Body of pancreas (tissue), 4 donors: ENCODE measurements around the gene GNAZ. TPM values are rescaled to one million over a fixed set of nuclear protein-coding genes. Genes with fewer than 3 reads are reported as not detected.

Experiments
- ATAC-seq: fragments of 150-250 bp; one replicate; pipeline ENCODE4 v1.9.1; 2016
- DNase-seq, 4 donors: peaks; one replicate each; pipeline ENCODE4 v3.0.0-alpha.2; 2019
- H3K27ac ChIP-seq, 4 donors: fragments of 200-600 bp; sonication (generic); 1 replicate in 3 of 4; 2 replicates in 1 of 4; pipeline versions ENCODE4 v1.5.1 to v1.6.1; 2016 to 2019; ENCODE audit warnings: mild to moderate bottlenecking in 1 of 4, mixed read lengths in 1 of 4, moderate library complexity in 1 of 4
- H3K27me3 ChIP-seq, 2 donors: fragments of 200-600 bp; sonication (generic); one replicate each; pipeline ENCODE4 v1.6.0; 2016; ENCODE audit warnings: mild to moderate bottlenecking in 1 of 2
- H3K36me3 ChIP-seq, 2 donors: fragments of 200-600 bp; sonication (generic); replicated peaks in 1 of 2; 2 replicates each; pipeline ENCODE4 v1.5.1; 2016; ENCODE audit warnings: low read depth in 2 of 2; ENCODE audit not compliant: insufficient read depth in 1 of 2
- H3K4me1 ChIP-seq: fragments of 200-600 bp; sonication (generic); one replicate; pipeline ENCODE4 v1.6.0; 2016
- H3K4me3 ChIP-seq, 2 donors: fragments of 200-600 bp; sonication (generic); 1 replicate in 1 of 2; 2 replicates in 1 of 2; pipeline ENCODE4 v1.5.1; 2016 to 2019
- H3K9me3 ChIP-seq, 3 donors: fragments of 200-600 bp; sonication (generic); 1 replicate in 2 of 3; 2 replicates in 1 of 3; pipeline ENCODE4 v1.5.1; 2016
- POLR2A ChIP-seq, 3 donors: fragments of 450-650 bp; IDR thresholded peaks; one replicate each; pipeline ENCODE4 v1.6.1; 2016; ENCODE audit warnings: antibody characterized with exemption in 3 of 3, mild to moderate bottlenecking in 2 of 3
- WGBS, 2 donors: methylation state at CpG; one replicate each; pipeline ENCODE4 v1.1.5; 2017; 5-methylcytosine and 5-hydroxymethylcytosine counted together
- intact Hi-C: fragments of 100-400 bp; cut with DNase I; formaldehyde crosslinking; loops from one replicate; pipeline ENCODE4 v1.15.1; 2023
- total RNA-seq, 2 donors: library from RNA; depleted of rRNA; stranded (reverse); fragments of >200 nt; gene quantifications; one replicate each; pipeline ENCODE4 v1.1.0, GENCODE V29; 2016
- TF ChIP-seq, protein P1 (sequence below), 7 experiments: fragments of 450-650 bp in 4 of 7; fragments of 200-600 bp in 3 of 7; sonication (generic) in 3 of 7; IDR thresholded peaks; one replicate each; pipeline ENCODE4 v1.5.1; 2016 to 2019; ENCODE audit warnings: antibody characterized with exemption in 7 of 7

The GNAZ gene
- total RNA-seq, 2 donors from 2014 or later = 0.33 to 2.3 TPM

DNA sequence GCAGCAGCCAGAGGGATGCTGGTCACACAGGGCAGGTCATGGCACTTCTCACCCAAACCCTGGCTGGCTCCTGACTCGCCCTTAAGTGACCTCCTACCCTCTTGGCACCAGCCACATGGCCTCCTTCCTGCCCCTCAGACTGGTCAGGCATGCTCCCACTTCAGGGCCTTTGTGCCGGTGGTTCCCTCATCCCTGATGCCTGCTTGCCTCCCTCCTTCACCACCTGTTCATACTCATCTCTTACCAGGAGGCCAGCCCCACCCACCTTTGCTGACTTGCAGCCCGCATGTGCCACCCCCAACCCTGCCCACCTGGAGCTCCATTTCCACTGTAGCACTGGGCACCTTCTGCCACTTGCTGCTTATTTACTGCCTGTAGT lies 20.1 kb downstream of the GNAZ start:
- Histone ChIP-seq H3K27me3 (no peaks in the 10 kb centered on the region), H3K27ac (no peak overlapping the region), H3K4me3 (no peak overlapping the region), H3K4me1 (no peaks in the 10 kb centered on the region), H3K9me3 (no peaks in the 10 kb centered on the region), H3K36me3 (no peaks in the 10 kb centered on the region)
- no peak for TF ChIP-seq POLR2A (IDR thresholded peaks at IDR 0.05)
- DNase-seq (no peak), ATAC-seq (no peak)
- WGBS, 2 donors = 62 to 63% methylated on average over 3 of the region's 3 CpGs
- intact Hi-C loops = no loop called here

- Histone ChIP-seq H3K4me3 (no peak overlapping the region), H3K9me3 (no peaks in the 10 kb centered on the region), H3K36me3 (no peaks in the 10 kb centered on the region), H3K27ac (no peak overlapping the region), H3K4me1 (no peaks in the 10 kb centered on the region), H3K27me3 (no peaks in the 10 kb centered on the region)
- no peak for DNase-seq
- intact Hi-C loops = no loop called here
- TF ChIP-seq, protein P1, sequence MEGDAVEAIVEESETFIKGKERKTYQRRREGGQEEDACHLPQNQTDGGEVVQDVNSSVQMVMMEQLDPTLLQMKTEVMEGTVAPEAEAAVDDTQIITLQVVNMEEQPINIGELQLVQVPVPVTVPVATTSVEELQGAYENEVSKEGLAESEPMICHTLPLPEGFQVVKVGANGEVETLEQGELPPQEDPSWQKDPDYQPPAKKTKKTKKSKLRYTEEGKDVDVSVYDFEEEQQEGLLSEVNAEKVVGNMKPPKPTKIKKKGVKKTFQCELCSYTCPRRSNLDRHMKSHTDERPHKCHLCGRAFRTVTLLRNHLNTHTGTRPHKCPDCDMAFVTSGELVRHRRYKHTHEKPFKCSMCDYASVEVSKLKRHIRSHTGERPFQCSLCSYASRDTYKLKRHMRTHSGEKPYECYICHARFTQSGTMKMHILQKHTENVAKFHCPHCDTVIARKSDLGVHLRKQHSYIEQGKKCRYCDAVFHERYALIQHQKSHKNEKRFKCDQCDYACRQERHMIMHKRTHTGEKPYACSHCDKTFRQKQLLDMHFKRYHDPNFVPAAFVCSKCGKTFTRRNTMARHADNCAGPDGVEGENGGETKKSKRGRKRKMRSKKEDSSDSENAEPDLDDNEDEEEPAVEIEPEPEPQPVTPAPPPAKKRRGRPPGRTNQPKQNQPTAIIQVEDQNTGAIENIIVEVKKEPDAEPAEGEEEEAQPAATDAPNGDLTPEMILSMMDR (IDR thresholded peaks at IDR 0.05) = no peak
- no peak for TF ChIP-seq POLR2A (IDR thresholded peaks at IDR 0.05)
- WGBS, 2 donors = 73 to 79% methylated on average over 2 of the region's 2 CpGs
- ATAC-seq = no peak
Observed at GRCh38 chr22:23091760-23092159, 21.4 kb downstream of the GNAZ start.

DNA sequence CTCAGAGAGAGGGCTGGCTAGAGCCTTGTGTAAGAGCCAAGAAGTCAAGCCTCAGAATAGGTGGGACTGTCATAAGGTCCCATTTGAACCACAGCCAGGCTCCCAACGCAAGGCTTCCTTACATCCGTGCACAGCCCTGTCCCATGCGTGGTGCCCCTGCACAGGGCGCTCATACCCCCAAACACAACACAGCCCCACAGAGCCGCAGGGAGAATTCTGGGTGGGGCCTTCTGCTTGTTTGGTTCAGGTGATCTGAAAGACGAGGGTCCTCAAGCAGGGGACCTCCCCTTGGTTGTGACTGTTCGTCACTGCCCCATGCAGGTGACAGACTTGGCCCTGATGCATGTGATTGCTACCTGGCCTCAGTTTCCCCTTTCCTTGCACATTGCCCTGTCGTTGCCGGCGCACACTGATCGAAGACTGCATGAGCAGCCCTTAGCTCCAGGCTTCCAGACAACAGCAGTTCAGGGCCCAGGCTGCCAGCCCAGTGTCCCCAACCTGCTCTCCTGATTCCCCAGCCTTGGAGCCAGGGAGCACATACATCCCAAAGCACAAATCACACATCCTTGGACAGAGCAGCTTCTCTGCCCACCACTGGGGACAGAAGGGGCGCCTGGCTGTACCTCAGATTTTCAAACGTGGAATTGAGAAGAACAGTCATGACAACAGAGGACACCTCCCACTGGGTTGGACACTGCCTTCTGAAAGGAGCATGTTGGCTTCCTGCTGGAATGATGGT lies 22.1 kb downstream of the GNAZ start:
- 72 to 80% methylated on average over 4 to 13 of the region's 13 CpGs for WGBS, 2 donors
- intact Hi-C loops = no loop called here

DNA sequence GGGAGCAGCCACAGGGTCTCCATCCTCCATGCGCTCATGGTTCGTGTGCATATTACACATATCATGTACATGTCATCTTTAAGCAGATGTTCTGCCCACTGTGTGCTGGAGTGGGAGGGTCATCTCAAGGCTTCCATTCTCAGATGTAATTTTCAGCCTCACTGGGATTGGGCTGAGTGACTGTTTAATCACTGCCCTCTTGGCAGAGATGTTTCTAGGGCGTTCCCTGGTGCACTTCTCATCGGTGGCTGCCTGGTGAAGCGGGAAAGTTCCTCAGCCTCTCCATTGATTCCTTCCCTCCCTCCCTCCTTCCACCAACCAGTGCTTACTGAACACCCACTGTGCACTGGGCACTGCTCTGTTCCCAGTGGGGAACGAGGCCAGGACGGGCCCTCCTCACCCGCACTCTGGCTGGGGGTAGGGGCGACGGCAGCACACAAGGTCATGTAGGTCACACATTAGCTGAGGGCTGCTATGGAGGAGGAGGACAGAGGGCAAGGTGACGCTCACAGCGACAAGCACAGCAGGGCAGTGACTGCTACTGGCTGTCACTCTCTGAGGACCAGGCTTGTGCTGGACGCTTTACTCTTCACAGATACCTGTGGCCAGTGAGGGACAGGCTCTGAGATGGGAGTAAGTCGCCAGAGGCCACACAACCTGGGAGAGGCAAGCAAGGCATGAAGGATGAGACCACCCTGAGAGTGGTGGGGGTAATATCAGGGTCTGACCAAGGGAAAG lies 22.9 kb downstream of the GNAZ start:
- Histone ChIP-seq H3K4me1 (peaks cover 3% of the 10 kb centered on the region), H3K9me3 (no peaks in the 10 kb centered on the region), H3K4me3 (no peak overlapping the region), H3K27me3 (no peaks in the 10 kb centered on the region), H3K27ac (no peak overlapping the region), H3K36me3 (no peaks in the 10 kb centered on the region)
- TF ChIP-seq, protein P1 (IDR thresholded peaks at IDR 0.05) = no peak
- no peak for TF ChIP-seq POLR2A (IDR thresholded peaks at IDR 0.05)
- intact Hi-C loops = no loop called here
- ATAC-seq (no peak), DNase-seq (no peak)
- WGBS, 2 donors = 76 to 84% methylated on average over 13 to 14 of the region's 14 CpGs

More for the DNA sequence above, 22.1 kb downstream of the GNAZ start:
- ATAC-seq = no peak
- Histone ChIP-seq H3K27me3 (no peaks in the 10 kb centered on the region), H3K27ac (no peak overlapping the region), H3K4me3 (no peak overlapping the region), H3K9me3 (no peaks in the 10 kb centered on the region), H3K4me1 (no peaks in the 10 kb centered on the region), H3K36me3 (no peaks in the 10 kb centered on the region)
- no peak for DNase-seq
- TF ChIP-seq, protein P1 (IDR thresholded peaks at IDR 0.05) = no peak
- no peak for TF ChIP-seq POLR2A (IDR thresholded peaks at IDR 0.05)

DNA sequence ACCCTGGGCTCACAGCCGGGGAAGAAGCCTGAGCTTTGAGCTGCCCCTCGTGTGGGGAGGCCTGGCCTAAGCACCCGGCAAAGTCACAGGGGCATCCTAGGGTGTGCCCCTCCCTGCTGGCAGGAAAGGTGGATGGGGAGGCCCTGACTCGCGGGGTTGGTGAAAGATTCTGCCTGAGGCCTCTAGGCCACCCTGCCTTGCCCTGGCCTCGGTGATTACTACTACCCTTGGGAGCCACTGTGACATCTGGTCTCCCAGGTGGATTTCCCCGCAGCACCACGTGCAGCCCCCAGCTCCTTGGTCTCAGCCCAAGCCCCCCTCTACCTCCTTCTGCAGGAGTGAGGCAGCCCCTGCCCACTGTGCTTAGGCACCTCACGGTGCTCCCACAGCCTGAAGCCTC lies 23.9 kb downstream of the GNAZ start:
- ATAC-seq = no peak
- Histone ChIP-seq H3K4me3 (no peak overlapping the region), H3K4me1 (peaks cover 14% of the 10 kb centered on the region), H3K27ac (no peak overlapping the region), H3K9me3 (no peaks in the 10 kb centered on the region), H3K36me3 (no peaks in the 10 kb centered on the region), H3K27me3 (no peaks in the 10 kb centered on the region)
- no peak for DNase-seq
- WGBS, 2 donors = 53 to 77% methylated on average over 3 to 9 of the region's 9 CpGs
- TF ChIP-seq POLR2A (IDR thresholded peaks at IDR 0.05) = no peak
- TF ChIP-seq, protein P1 (IDR thresholded peaks at IDR 0.05) = no peak
- intact Hi-C loops = no loop called here
